GM12801 (cell line): ENCODE results near the gene DYNC2H1.

Experiments
- CTCF ChIP-seq: IDR thresholded peaks from one replicate; pipeline ENCODE4 v1.5.1; 2011; ENCODE audit warnings: control low read depth; ENCODE audit not compliant: insufficient read length; ENCODE audit errors: extremely low read depth

Gene DYNC2H1

GRCh38 chr11:103433386-103434072, 324.3 kb downstream of the DYNC2H1 start:
- TF ChIP-seq CTCF = no peak

- no peak for TF ChIP-seq CTCF
These were observed 324.8 kb downstream of the DYNC2H1 start for GRCh38 chr11:103434073-103434411.

GRCh38 chr11:103436131-103436770, 327.0 kb downstream of the DYNC2H1 start:
- TF ChIP-seq CTCF = no peak

- TF ChIP-seq CTCF = no peak
These were observed 331.8 kb downstream of the DYNC2H1 start for GRCh38 chr11:103441021-103441420.

- no peak for TF ChIP-seq CTCF
These were observed 339.7 kb downstream of the DYNC2H1 start for GRCh38 chr11:103448966-103449365.

- no peak for TF ChIP-seq CTCF
These were observed 341.0 kb downstream of the DYNC2H1 start for GRCh38 chr11:103450241-103450640.

GRCh38 chr11:103453126-103453525, 343.9 kb downstream of the DYNC2H1 start:
- no peak for TF ChIP-seq CTCF
